Stimulated activated CD8-positive, alpha-beta memory T cell treated with anti-CD3 and anti-CD28 coated beads, Interleukin-4, amount 100 ng/mL, for 48 hours (primary cell): ENCODE measurements around the gene DDX39B.

Source experiments
- DNase-seq: peaks from one replicate; pipeline ENCODE4 v3.0.0-alpha.2; 2020

Gene DDX39B

GRCh38 chr6:31575335-31575901 is 33.6 kb upstream of the DDX39B start, which contains the start of gene TNF:
Gene TNF, plus strand, starts transcription at chr6:31575565. Its CDS starts 177 bp downstream, at chr6:31575742.
- peak; percentile 89 for DNase-seq

GRCh38 chr6:31574106-31575061 is 32.6 kb upstream of the DDX39B start:
- peak; percentile 81 for DNase-seq

- peak; percentile 55 for DNase-seq
These were observed 31.7 kb upstream of the DDX39B start for GRCh38 chr6:31573239-31574105.

- DNase-seq, result peak; percentile 88
These were observed 30.5 kb upstream of the DDX39B start, which contains the start of gene LTA for GRCh38 chr6:31572041-31572911. Gene LTA, plus strand, starts transcription at chr6:31572289. Its CDS starts 454 bp downstream, at chr6:31572743.

- no peak for DNase-seq
These were observed 28.2 kb upstream of the DDX39B start for GRCh38 chr6:31569861-31570536.

- peak; percentile 75 for DNase-seq
These were observed 26.7 kb upstream of the DDX39B start for GRCh38 chr6:31568537-31568961.

- DNase-seq, result peak; percentile 60
These were observed 25.9 kb upstream of the DDX39B start for GRCh38 chr6:31567531-31568370.

- no peak for DNase-seq
These were observed 18.9 kb upstream of the DDX39B start for GRCh38 chr6:31560697-31561058.

GRCh38 chr6:31559958-31560696 is 18.3 kb upstream of the DDX39B start:
- DNase-seq, result peak; percentile 72

- DNase-seq, result no peak
These were observed 17.8 kb upstream of the DDX39B start for GRCh38 chr6:31559606-31559957.

- peak; percentile 77 for DNase-seq
These were observed 17.1 kb upstream of the DDX39B start for GRCh38 chr6:31558631-31559500.

GRCh38 chr6:31558318-31558625 is 16.5 kb upstream of the DDX39B start:
- DNase-seq, result no peak

- no peak for DNase-seq
These were observed 15.9 kb upstream of the DDX39B start for GRCh38 chr6:31557443-31558317.

- no peak for DNase-seq
These were observed 14.5 kb upstream of the DDX39B start for GRCh38 chr6:31556307-31556706.

- peak; percentile 72 for DNase-seq
These were observed 9.6 kb upstream of the DDX39B start for GRCh38 chr6:31551371-31551770.

- no peak for DNase-seq
These were observed 6.7 kb upstream of the DDX39B start for GRCh38 chr6:31548544-31548873.

GRCh38 chr6:31547727-31548543 is 6.1 kb upstream of the DDX39B start:
- DNase-seq, result no peak
